Measurements from ENCODE around the gene GRIA1.

GRIA1 gene

GRCh38 chr5:153555420-153556114 is 65.1 kb downstream of the GRIA1 start:
- no peak for TF ChIP-seq CTCF (IDR thresholded peaks at IDR 0.05; ENCODE audit: low read length, missing control alignments)
- no peak overlapping the region for H3K4me3 ChIP-seq (replicated peaks; ENCODE audit: low read depth, low read length)
- DNase-seq (ENCODE audit: low read depth) = no peak

GRCh38 chr5:153558957-153559356 is 68.5 kb downstream of the GRIA1 start:
- no peak for DNase-seq (ENCODE audit: low read depth)
- no peak overlapping the region for H3K4me3 ChIP-seq (replicated peaks; ENCODE audit: low read depth, low read length)
- TF ChIP-seq CTCF (IDR thresholded peaks at IDR 0.05; ENCODE audit: low read length, missing control alignments) = no peak

- DNase-seq (ENCODE audit: low read depth) = peak; percentile 85
- no peak overlapping the region for H3K4me3 ChIP-seq (replicated peaks; ENCODE audit: low read depth, low read length)
- TF ChIP-seq CTCF (IDR thresholded peaks at IDR 0.05; ENCODE audit: low read length, missing control alignments) = no peak
Observed at GRCh38 chr5:153559926-153560325, 69.5 kb downstream of the GRIA1 start.

- no peak overlapping the region for H3K4me3 ChIP-seq (replicated peaks; ENCODE audit: low read depth, low read length)
- TF ChIP-seq CTCF (IDR thresholded peaks at IDR 0.05; ENCODE audit: low read length, missing control alignments) = no peak
- peak; percentile 57 for DNase-seq (ENCODE audit: low read depth)
Observed at GRCh38 chr5:153562189-153562588, 71.7 kb downstream of the GRIA1 start.

- no peak for TF ChIP-seq CTCF (IDR thresholded peaks at IDR 0.05; ENCODE audit: low read length, missing control alignments)
- peak; percentile 82 for DNase-seq (ENCODE audit: low read depth)
- H3K4me3 ChIP-seq (replicated peaks; ENCODE audit: low read depth, low read length) = no peak overlapping the region
Observed at GRCh38 chr5:153565822-153566221, 75.4 kb downstream of the GRIA1 start.

- no peak for TF ChIP-seq CTCF (IDR thresholded peaks at IDR 0.05; ENCODE audit: low read length, missing control alignments)
- no peak for DNase-seq (ENCODE audit: low read depth)
- H3K4me3 ChIP-seq (replicated peaks; ENCODE audit: low read depth, low read length) = no peak overlapping the region
Observed at GRCh38 chr5:153569036-153569435, 78.6 kb downstream of the GRIA1 start.

GRCh38 chr5:153571162-153571561 is 80.7 kb downstream of the GRIA1 start:
- no peak for TF ChIP-seq CTCF (IDR thresholded peaks at IDR 0.05; ENCODE audit: low read length, missing control alignments)
- no peak for DNase-seq (ENCODE audit: low read depth)

More at GRCh38 chr5:153571162-153571561, 80.7 kb downstream of the GRIA1 start:
- no peak overlapping the region for H3K4me3 ChIP-seq (replicated peaks; ENCODE audit: low read depth, low read length)

All from fibroblast of pulmonary artery (primary cell).